HCT116 (cell line): ENCODE data around the gene ARHGEF11. TPM values are rescaled to one million over a fixed set of nuclear protein-coding genes. Genes with fewer than 3 reads are reported as not detected.

Experiments used
- ATAC-seq: fragments of 200-7000 bp; cut with Tn5 transposase; 2 replicates; pipeline ENCODE4 v1.9.1; 2020; ENCODE audit warnings: mild to moderate bottlenecking, moderate library complexity
- BruUV-seq: library from RNA; stranded (reverse); fragments of 400-500 nt; replicated peaks from 2 replicates; lab custom pipeline; 2021; lab: Mats Ljungman, UMichigan
- CTCF ChIA-PET: fragments of 300-600 bp; sonication (Branson Sonifier 250); formaldehyde crosslinking; loops from one replicate; lab custom pipeline; 2021; ENCODE audit warnings: antibody characterized with exemption; lab: Charles Lee
- POLR2A ChIA-PET: fragments of 300-600, 350-600 bp; sonication (Branson Sonifier 250); formaldehyde crosslinking; loops from one replicate; lab custom pipeline; 2021; ENCODE audit warnings: antibody characterized with exemption; lab: Charles Lee
- RAD21 ChIA-PET, 2 experiments: fragments of 300-600 bp; sonication (Branson Sonifier 250); formaldehyde crosslinking; loops; one replicate each; lab custom pipeline; 2023; ENCODE audit warnings: low total read pairs in 2 of 2; ENCODE audit not compliant: uncharacterized antibody in 2 of 2, unreplicated experiment in 2 of 2, low non-redundant PET in 1 of 2; lab: Charles Lee
- DNase-seq: peaks from one replicate; pipeline ENCODE4 v3.0.0-alpha.2; 2010; ENCODE audit warnings: low read depth, low spot score
- H2AFZ ChIP-seq: fragments of 200-600 bp; shearing (Covaris generic), sonication (generic); 2 replicates; pipeline ENCODE4 v1.6.1; 2017; ENCODE audit warnings: low read depth, mixed run types, mixed read lengths, antibody characterized with exemption, low read length; ENCODE audit not compliant: poor library complexity, severe bottlenecking
- H3K27ac ChIP-seq: 2 replicates; pipeline ENCODE4 v1.5.1; 2012; ENCODE audit warnings: low read depth, low read length
- H3K27me3 ChIP-seq: fragments of 200-600 bp; sonication (generic); 2 replicates; pipeline ENCODE4 v1.6.1; 2016; ENCODE audit warnings: mixed run types, low read length, mixed read lengths; ENCODE audit not compliant: insufficient read depth
- H3K36me3 ChIP-seq, 2 experiments: fragments of 200-500 bp in 1 of 2; fragments of 200-600 bp in 1 of 2; sonication (Bioruptor generic) in 1 of 2; sonication (generic) in 1 of 2; 2 replicates each; pipeline versions ENCODE4 v1.5.1 to v1.6.1; 2014 to 2016; ENCODE audit warnings: low read length in 2 of 2, inconsistent platforms in 1 of 2, mixed read lengths in 1 of 2, mixed run types in 1 of 2; ENCODE audit not compliant: insufficient read depth in 2 of 2, control insufficient read depth in 1 of 2
- H3K4me1 ChIP-seq, 2 experiments: fragments of 200-600 bp in 1 of 2; sonication (generic) in 1 of 2; 2 replicates each; pipeline versions ENCODE4 v1.5.1 to v1.6.1; 2012 to 2017; ENCODE audit warnings: low read length in 2 of 2, inconsistent platforms in 1 of 2, mild to moderate bottlenecking in 1 of 2, mixed read lengths in 1 of 2, mixed run types in 1 of 2, moderate library complexity in 1 of 2; ENCODE audit not compliant: insufficient read depth in 2 of 2, control insufficient read depth in 1 of 2
- H3K4me2 ChIP-seq: fragments of 200-600 bp; sonication (generic); 2 replicates; pipeline ENCODE4 v1.6.1; 2017; ENCODE audit warnings: mixed run types, low read length, mixed read lengths
- H3K4me3 ChIP-seq, 2 experiments: fragments of 200-600 bp in 1 of 2; sonication (generic) in 1 of 2; replicated peaks in 1 of 2; 2 replicates each; pipeline ENCODE4 v1.5.1; 2011 to 2016; ENCODE audit warnings: low read length in 2 of 2, control low read depth in 1 of 2, low read depth in 1 of 2, mild to moderate bottlenecking in 1 of 2, mixed read lengths in 1 of 2, mixed run types in 1 of 2
- H3K79me2 ChIP-seq: fragments of 200-600 bp; sonication (generic); 2 replicates; pipeline ENCODE4 v1.6.1; 2017; ENCODE audit warnings: mild to moderate bottlenecking, mixed run types, low read length, moderate library complexity, mixed read lengths; ENCODE audit not compliant: insufficient read depth
- H3K9ac ChIP-seq: fragments of 200-600 bp; sonication (generic); 2 replicates; pipeline ENCODE4 v1.6.1; 2016; ENCODE audit warnings: low read length, mixed read lengths
- H3K9me2 ChIP-seq: fragments of 200-600 bp; sonication (generic), shearing (Covaris generic); 2 replicates; pipeline ENCODE4 v1.6.1; 2017; ENCODE audit warnings: mixed run types, mild to moderate bottlenecking, moderate library complexity; ENCODE audit not compliant: insufficient read depth
- H3K9me3 ChIP-seq, 2 experiments: fragments of 200-500 bp in 1 of 2; fragments of 200-600 bp in 1 of 2; sonication (Bioruptor generic) in 1 of 2; sonication (generic) in 1 of 2; 2 replicates each; pipeline ENCODE4 v1.6.1; 2014 to 2017; ENCODE audit warnings: low read length in 2 of 2, mixed read lengths in 2 of 2, inconsistent platforms in 1 of 2, low read depth in 1 of 2, mild to moderate bottlenecking in 1 of 2, mixed run types in 1 of 2, moderate library complexity in 1 of 2; ENCODE audit not compliant: control insufficient read depth in 1 of 2, insufficient read depth in 1 of 2
- H4K20me1 ChIP-seq: fragments of 200-600 bp; sonication (generic), shearing (Covaris generic); 2 replicates; pipeline ENCODE4 v1.6.1; 2017; ENCODE audit warnings: mixed run types, mild to moderate bottlenecking, moderate library complexity; ENCODE audit not compliant: insufficient read depth
- ELF1 ChIP-seq: IDR thresholded peaks from 2 replicates; pipeline ENCODE4 v1.6.1; 2012; ENCODE audit warnings: low read depth, borderline replicate concordance
- JUND ChIP-seq: IDR thresholded peaks from 2 replicates; pipeline ENCODE4 v1.6.1; 2012
- SIN3A ChIP-seq: IDR thresholded peaks from 2 replicates; pipeline ENCODE4 v1.6.1; 2012; ENCODE audit warnings: low read depth
- SP1 ChIP-seq: IDR thresholded peaks from 2 replicates; pipeline ENCODE4 v1.6.1; 2012; ENCODE audit warnings: low read depth
- SRF ChIP-seq: IDR thresholded peaks from 2 replicates; pipeline ENCODE4 v1.6.1; 2012; ENCODE audit warnings: low read depth
- ZNF274 ChIP-seq: fragments of 200-500 bp; sonication (Bioruptor generic); IDR thresholded peaks from 2 replicates; pipeline ENCODE4 v1.6.1; 2014; ENCODE audit warnings: mild to moderate bottlenecking, low read depth, low read length, inconsistent platforms
- intact Hi-C: fragments of 100-400 bp; cut with micrococcal nuclease; formaldehyde crosslinking; loops from 2 replicates; pipeline ENCODE4 v1.10.0; 2022
- total RNA-seq: library from RNA; stranded (reverse); gene quantifications from one replicate; pipeline ENCODE4 v1.2.1, GENCODE V29; 2021; ENCODE audit not compliant: unreplicated experiment
- TF ChIP-seq, protein P1 (sequence below): IDR thresholded peaks from 2 replicates; pipeline ENCODE4 v1.6.1; 2012; ENCODE audit warnings: low read depth
- TF ChIP-seq, protein P2 (sequence below): IDR thresholded peaks from 2 replicates; pipeline ENCODE4 v1.6.1; 2011; ENCODE audit warnings: mild to moderate bottlenecking, low read length, moderate library complexity; ENCODE audit not compliant: insufficient replicate concordance; ENCODE audit errors: extremely low read depth

The ARHGEF11 gene
- total RNA-seq, 1 experiment from 2014 or later: 28.9 TPM

DNA sequence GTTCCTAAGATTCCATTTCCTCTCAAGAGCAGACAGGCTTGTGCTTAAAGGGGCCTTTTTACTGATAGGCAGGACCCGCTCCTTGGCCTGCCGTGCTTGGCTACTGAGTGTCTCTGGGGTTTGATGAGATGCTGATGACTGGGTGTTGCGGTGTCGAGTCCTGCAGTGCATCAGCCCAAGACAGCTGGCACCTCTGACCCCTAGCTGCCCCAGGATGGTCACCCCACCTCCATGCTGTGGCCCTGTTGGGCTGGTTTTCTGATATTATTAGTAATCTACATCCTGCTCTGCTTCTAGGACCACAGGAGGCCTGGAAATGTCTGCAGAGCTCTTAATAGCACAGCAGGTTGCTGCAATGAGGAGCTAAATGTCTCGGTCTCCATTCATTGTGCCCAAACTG lies 96.4 kb downstream of the ARHGEF11 start:
- Histone ChIP-seq H3K79me2 (no peaks in the 10 kb centered on the region), H3K27ac (no peak overlapping the region), H4K20me1 (no peaks in the 10 kb centered on the region), H3K36me3 (peaks cover 20 to 32% of the 10 kb centered on the region in 2 experiments), H2AFZ (no peak overlapping the region), H3K9ac (no peak overlapping the region), H3K9me3 (no peaks in the 10 kb centered on the region), H3K4me1 (peaks cover 0 to 7% of the 10 kb centered on the region in 2 experiments; a peak in 1 of 4 replicates), H3K27me3 (no peaks in the 10 kb centered on the region), H3K4me3 (no peak overlapping the region), H3K4me2 (no peak overlapping the region), H3K9me2 (no peaks in the 10 kb centered on the region)
- RAD21 ChIA-PET: no interaction called here
- DNase-seq: no peak
- intact Hi-C loops: no loop called here
- POLR2A ChIA-PET: no interaction called here
- CTCF ChIA-PET: interaction anchor here (1.1 kb wide), 1 partner anchor 21 kb away, joined by 3 read pairs; no protein-coding TSS in a partner anchor
- TF ChIP-seq SP1: no peak
- no peak for TF ChIP-seq ZNF274
- no peak for TF ChIP-seq SRF
- no peak for TF ChIP-seq SIN3A
- TF ChIP-seq, protein P1, sequence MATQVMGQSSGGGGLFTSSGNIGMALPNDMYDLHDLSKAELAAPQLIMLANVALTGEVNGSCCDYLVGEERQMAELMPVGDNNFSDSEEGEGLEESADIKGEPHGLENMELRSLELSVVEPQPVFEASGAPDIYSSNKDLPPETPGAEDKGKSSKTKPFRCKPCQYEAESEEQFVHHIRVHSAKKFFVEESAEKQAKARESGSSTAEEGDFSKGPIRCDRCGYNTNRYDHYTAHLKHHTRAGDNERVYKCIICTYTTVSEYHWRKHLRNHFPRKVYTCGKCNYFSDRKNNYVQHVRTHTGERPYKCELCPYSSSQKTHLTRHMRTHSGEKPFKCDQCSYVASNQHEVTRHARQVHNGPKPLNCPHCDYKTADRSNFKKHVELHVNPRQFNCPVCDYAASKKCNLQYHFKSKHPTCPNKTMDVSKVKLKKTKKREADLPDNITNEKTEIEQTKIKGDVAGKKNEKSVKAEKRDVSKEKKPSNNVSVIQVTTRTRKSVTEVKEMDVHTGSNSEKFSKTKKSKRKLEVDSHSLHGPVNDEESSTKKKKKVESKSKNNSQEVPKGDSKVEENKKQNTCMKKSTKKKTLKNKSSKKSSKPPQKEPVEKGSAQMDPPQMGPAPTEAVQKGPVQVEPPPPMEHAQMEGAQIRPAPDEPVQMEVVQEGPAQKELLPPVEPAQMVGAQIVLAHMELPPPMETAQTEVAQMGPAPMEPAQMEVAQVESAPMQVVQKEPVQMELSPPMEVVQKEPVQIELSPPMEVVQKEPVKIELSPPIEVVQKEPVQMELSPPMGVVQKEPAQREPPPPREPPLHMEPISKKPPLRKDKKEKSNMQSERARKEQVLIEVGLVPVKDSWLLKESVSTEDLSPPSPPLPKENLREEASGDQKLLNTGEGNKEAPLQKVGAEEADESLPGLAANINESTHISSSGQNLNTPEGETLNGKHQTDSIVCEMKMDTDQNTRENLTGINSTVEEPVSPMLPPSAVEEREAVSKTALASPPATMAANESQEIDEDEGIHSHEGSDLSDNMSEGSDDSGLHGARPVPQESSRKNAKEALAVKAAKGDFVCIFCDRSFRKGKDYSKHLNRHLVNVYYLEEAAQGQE: no peak
- TF ChIP-seq, protein P2, sequence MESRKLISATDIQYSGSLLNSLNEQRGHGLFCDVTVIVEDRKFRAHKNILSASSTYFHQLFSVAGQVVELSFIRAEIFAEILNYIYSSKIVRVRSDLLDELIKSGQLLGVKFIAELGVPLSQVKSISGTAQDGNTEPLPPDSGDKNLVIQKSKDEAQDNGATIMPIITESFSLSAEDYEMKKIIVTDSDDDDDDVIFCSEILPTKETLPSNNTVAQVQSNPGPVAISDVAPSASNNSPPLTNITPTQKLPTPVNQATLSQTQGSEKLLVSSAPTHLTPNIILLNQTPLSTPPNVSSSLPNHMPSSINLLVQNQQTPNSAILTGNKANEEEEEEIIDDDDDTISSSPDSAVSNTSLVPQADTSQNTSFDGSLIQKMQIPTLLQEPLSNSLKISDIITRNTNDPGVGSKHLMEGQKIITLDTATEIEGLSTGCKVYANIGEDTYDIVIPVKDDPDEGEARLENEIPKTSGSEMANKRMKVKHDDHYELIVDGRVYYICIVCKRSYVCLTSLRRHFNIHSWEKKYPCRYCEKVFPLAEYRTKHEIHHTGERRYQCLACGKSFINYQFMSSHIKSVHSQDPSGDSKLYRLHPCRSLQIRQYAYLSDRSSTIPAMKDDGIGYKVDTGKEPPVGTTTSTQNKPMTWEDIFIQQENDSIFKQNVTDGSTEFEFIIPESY: no peak
- TF ChIP-seq JUND: no peak
- TF ChIP-seq ELF1: no peak
- no peak for ATAC-seq
- no TSS peak for BruUV-seq
